ENCODE measurements around the gene COA1. TPM values are rescaled to one million over a fixed set of nuclear protein-coding genes. Genes with fewer than 3 reads are reported as not detected.
"Not testable (repeated sequence)": the region's sequence is repeated elsewhere in the genome, so short reads cannot be mapped to it uniquely, and the experiment has no call there.

Gene COA1
- total RNA-seq, 1 donor from 2014 or later: 93.7 TPM

DNA sequence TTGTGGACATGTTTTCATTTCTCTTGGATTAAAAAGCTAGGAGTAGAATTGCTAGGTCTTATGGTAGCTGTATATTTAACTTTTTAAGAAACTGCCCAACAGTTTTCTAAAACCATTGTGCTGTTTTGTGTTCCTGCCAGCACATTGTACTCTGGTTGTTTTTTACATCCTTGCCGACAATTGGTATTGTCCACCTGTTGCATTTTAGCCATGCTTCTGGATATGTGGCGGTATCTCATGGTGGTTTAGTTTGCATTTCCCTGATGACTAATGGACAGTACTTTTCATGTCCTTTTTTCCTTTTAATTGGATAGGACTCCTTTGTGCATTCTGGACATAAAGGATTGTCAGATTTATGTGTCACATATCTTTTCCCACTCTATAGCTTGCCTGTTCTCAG is 100.9 kb downstream of the COA1 start:
- DNase-seq (ENCODE audit: low spot score in 2 of 2, unreplicated experiment in 2 of 2): no peak
- H3K36me3 Mint-ChIP-seq: peaks cover 53% of the 10 kb centered on the region
- no peak for TF ChIP-seq CTCF (IDR thresholded peaks at IDR 0.05; ENCODE audit: unreplicated experiment)
- no peaks in the 10 kb centered on the region for H3K4me1 Mint-ChIP-seq
- no peak overlapping the region for H3K4me3 Mint-ChIP-seq
- no peaks in the 10 kb centered on the region for H3K27me3 Mint-ChIP-seq (ENCODE audit: low read depth)
- H3K9me3 Mint-ChIP-seq: no peaks in the 10 kb centered on the region
- no peak overlapping the region for H3K27ac Mint-ChIP-seq

DNA sequence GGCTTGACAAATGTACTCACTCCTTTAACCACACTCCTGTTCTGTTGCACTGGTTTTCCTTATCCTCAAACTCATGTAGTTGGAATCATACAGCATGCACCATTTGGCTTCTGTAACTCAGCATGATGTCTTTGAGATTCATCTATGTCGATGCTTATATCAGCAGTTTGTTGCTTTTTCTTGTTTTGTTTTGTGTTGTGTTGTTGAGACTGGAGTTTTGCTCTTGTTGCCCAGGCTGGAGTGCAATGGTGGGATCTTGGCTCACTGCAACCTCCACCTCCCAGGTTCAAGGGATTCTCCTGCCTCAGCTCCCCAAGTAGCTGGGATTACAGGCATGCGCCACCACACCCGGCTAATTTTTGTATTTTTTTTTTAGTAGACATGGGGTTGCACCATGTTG is 101.5 kb downstream of the COA1 start:
- not testable (repeated sequence) for H3K27me3 Mint-ChIP-seq (ENCODE audit: low read depth); H3K4me1 Mint-ChIP-seq; H3K4me3 Mint-ChIP-seq; H3K27ac Mint-ChIP-seq; DNase-seq (ENCODE audit: low spot score in 2 of 2, unreplicated experiment in 2 of 2); H3K9me3 Mint-ChIP-seq
- peaks cover 49% of the 10 kb centered on the region for H3K36me3 Mint-ChIP-seq

DNA sequence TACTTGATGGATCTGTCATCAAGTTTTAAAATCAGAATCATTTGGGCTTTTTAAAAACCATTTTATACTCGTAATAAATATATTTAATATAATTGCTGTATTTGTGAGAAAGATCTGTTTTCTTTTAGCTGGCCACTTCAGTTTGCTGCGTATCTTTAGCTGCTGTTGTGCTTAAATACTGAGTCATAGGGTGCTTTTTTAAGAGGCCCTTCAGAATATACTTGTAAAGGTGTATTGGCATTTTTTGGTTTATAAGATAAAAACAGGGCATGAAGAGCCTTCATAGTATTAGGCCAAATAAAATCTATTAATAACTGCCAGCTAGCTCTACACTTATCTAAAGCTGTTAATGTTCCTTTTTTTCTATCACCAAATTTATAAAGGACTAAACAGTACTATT is 102.6 kb downstream of the COA1 start:
- H3K36me3 Mint-ChIP-seq: peaks cover 38% of the 10 kb centered on the region
- no peaks in the 10 kb centered on the region for H3K9me3 Mint-ChIP-seq
- H3K4me1 Mint-ChIP-seq: no peaks in the 10 kb centered on the region
- TF ChIP-seq CTCF (IDR thresholded peaks at IDR 0.05; ENCODE audit: unreplicated experiment): no peak
- H3K27me3 Mint-ChIP-seq (ENCODE audit: low read depth): no peaks in the 10 kb centered on the region
- no peak for DNase-seq (ENCODE audit: low spot score in 2 of 2, unreplicated experiment in 2 of 2)
- H3K27ac Mint-ChIP-seq: no peak overlapping the region
- no peak overlapping the region for H3K4me3 Mint-ChIP-seq

- no peak overlapping the region for H3K27ac Mint-ChIP-seq
- no peaks in the 10 kb centered on the region for H3K4me1 Mint-ChIP-seq
- TF ChIP-seq CTCF (IDR thresholded peaks at IDR 0.05; ENCODE audit: unreplicated experiment): no peak
- DNase-seq (ENCODE audit: low spot score in 2 of 2, unreplicated experiment in 2 of 2): no peak
- H3K9me3 Mint-ChIP-seq: no peaks in the 10 kb centered on the region
- H3K36me3 Mint-ChIP-seq: peaks cover 34% of the 10 kb centered on the region
- no peak overlapping the region for H3K4me3 Mint-ChIP-seq
- H3K27me3 Mint-ChIP-seq (ENCODE audit: low read depth): no peaks in the 10 kb centered on the region
Observed at GRCh38 chr7:43625980-43626379, 103.3 kb downstream of the COA1 start.

GRCh38 chr7:43625453-43625852 is 103.9 kb downstream of the COA1 start:
- H3K27ac Mint-ChIP-seq: no peak overlapping the region
- H3K27me3 Mint-ChIP-seq (ENCODE audit: low read depth): no peaks in the 10 kb centered on the region
- peaks cover 30% of the 10 kb centered on the region for H3K36me3 Mint-ChIP-seq
- DNase-seq (ENCODE audit: low spot score in 2 of 2, unreplicated experiment in 2 of 2): no peak
- H3K9me3 Mint-ChIP-seq: no peaks in the 10 kb centered on the region
- no peak overlapping the region for H3K4me3 Mint-ChIP-seq
- H3K4me1 Mint-ChIP-seq: no peaks in the 10 kb centered on the region
- TF ChIP-seq CTCF (IDR thresholded peaks at IDR 0.05; ENCODE audit: unreplicated experiment): no peak

DNA sequence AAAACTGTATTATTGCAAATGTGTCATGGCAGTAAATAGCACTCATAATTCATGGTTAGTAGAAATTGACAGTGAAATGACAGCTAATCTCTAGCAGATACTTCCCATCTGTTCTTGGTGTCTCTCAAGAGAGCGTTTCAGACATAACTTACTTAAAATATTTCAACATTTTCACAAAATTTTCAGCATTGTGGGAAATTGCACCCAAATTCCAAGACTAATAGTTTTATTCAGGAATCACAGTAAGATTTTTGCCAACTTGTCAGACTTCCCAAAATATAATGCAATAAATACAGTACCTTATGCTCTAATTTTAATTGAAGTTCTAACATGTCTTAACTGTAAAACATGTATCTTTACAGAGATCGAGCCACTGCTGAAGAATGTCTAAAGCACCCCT is 105.2 kb downstream of the COA1 start:
- no peak for TF ChIP-seq CTCF (IDR thresholded peaks at IDR 0.05; ENCODE audit: unreplicated experiment)
- DNase-seq (ENCODE audit: low spot score in 2 of 2, unreplicated experiment in 2 of 2): no peak
- H3K4me1 Mint-ChIP-seq: no peaks in the 10 kb centered on the region
- no peak overlapping the region for H3K4me3 Mint-ChIP-seq
- peaks cover 26% of the 10 kb centered on the region for H3K36me3 Mint-ChIP-seq
- no peaks in the 10 kb centered on the region for H3K9me3 Mint-ChIP-seq
- no peaks in the 10 kb centered on the region for H3K27me3 Mint-ChIP-seq (ENCODE audit: low read depth)
- no peak overlapping the region for H3K27ac Mint-ChIP-seq
